ENCODE results near the gene PLPP6.

- TF ChIP-seq CTCF (optimal IDR thresholded peaks at IDR 0.05 in 1 of 3, IDR thresholded peaks at IDR 0.05 in 1 of 3, conservative IDR thresholded peaks at IDR 0.05 in 1 of 3; ENCODE audit: extremely low read depth in 1 of 3, insufficient read depth in 2 of 3, low read length in 3 of 3): no peak
- TF ChIP-seq EZH2 (IDR thresholded peaks at IDR 0.05; ENCODE audit: low read length): no peak
Observed at GRCh38 chr9:4684820-4685219, 22.7 kb downstream of the PLPP6 start.

Measured in keratinocyte (primary cell).